ENCODE data around the gene ZNF672. TPM values are rescaled to one million over a fixed set of nuclear protein-coding genes. Genes with fewer than 3 reads are reported as not detected.
A peak's percentile ranks its signal among the peaks of the same experiment; 100 is the strongest.

Gene ZNF672
- total and polyA plus RNA-seq, 2 of the 13 experiments (the other 11 are each of a cell fraction or from before 2014, with no cell fraction given), result 17.2 to 22.9 TPM

- peak within 1 kb of the TSS; percentile 31 for H2AFZ ChIP-seq (ENCODE audit: low read length)
- under 1% methylated on average over 35 of the region's 62 CpGs for WGBS (ENCODE audit: low lambda C conversion rate)
- TF ChIP-seq REL (CRISPR knock-in tag; conservative IDR thresholded peaks at IDR 0.05), result no peak
- TF ChIP-seq ZFAT (CRISPR knock-in tag; conservative IDR thresholded peaks at IDR 0.05), result no peak
- no peak for TF ChIP-seq TBL1XR1 (IDR thresholded peaks at IDR 0.05; ENCODE audit: borderline replicate concordance, low read length, partially characterized antibody)
- TF ChIP-seq THRA (CRISPR knock-in tag; IDR thresholded peaks at IDR 0.05; ENCODE audit: borderline replicate concordance), result no peak; the same call in 1 of the 2 replicates
- no peak for TF ChIP-seq GLMP (CRISPR knock-in tag; IDR thresholded peaks at IDR 0.05; ENCODE audit: borderline replicate concordance)
- TF ChIP-seq ZXDC (CRISPR knock-in tag; IDR thresholded peaks at IDR 0.05), result 0 out of 2 replicates have a peak, but pooled peaks have one; percentile 25
- TF ChIP-seq TFAP4 (IDR thresholded peaks at IDR 0.05; ENCODE audit: borderline replicate concordance, low read depth), result no peak
- 0 out of 2 replicates have a peak, but pooled peaks have one; percentile 53 for TF ChIP-seq ZNF614 (CRISPR knock-in tag; IDR thresholded peaks at IDR 0.05; ENCODE audit: borderline replicate concordance)
- no peak for TF ChIP-seq ZNF670 (CRISPR knock-in tag; IDR thresholded peaks at IDR 0.05; ENCODE audit: borderline replicate concordance)
- no peak for TF ChIP-seq MED13 (CRISPR knock-in tag; IDR thresholded peaks at IDR 0.05)
- TF ChIP-seq ZBTB20 (CRISPR knock-in tag; IDR thresholded peaks at IDR 0.05; ENCODE audit: borderline replicate concordance, low read depth), result no peak
- no peak for TF ChIP-seq ZNF597 (CRISPR knock-in tag; IDR thresholded peaks at IDR 0.05)
These were observed 21.2 kb downstream of the ZNF672 start, which contains the start of gene ZNF692 for GRCh38 chr1:248858891-248859889. TSS of gene ZNF692 (minus strand) at chr1:248859085. CDS start at chr1:248858309, 776 bp downstream.

More at GRCh38 chr1:248858891-248859889, 21.2 kb downstream of the ZNF672 start, which contains the start of gene ZNF692:
- H3K79me2 ChIP-seq (ENCODE audit: insufficient read depth, low read length), result peaks cover 18% of the 10 kb centered on the region
- peak within 1 kb of the TSS; percentile 99 for H3K4me2 ChIP-seq (ENCODE audit: low read depth, low read length)
- DNase-seq (ENCODE audit: low spot score) (peak; percentile 93), FAIRE-seq (peak; percentile 60), ATAC-seq (peak; percentile 77)
- no peaks in the 10 kb centered on the region; a peak in 1 of 5 replicates for H3K27me3 ChIP-seq (ENCODE audit: control insufficient read depth in 1 of 2, insufficient read depth in 2 of 2, low read length in 2 of 2)
- H3K9me3 ChIP-seq (ENCODE audit: low read length), result no peaks in the 10 kb centered on the region
- CTCF ChIA-PET (ENCODE audit: low intra/inter-chr PET ratio, low total read pairs), result interaction anchor here (0.7 kb wide), 1 partner anchor 14 kb away, joined by 3 read pairs; no protein-coding TSS in a partner anchor
- H3K4me3 ChIP-seq (replicated peaks in 1 of 3; ENCODE audit: insufficient read depth in 1 of 3, low read depth in 2 of 3, low read length in 3 of 3), result peak within 1 kb of the TSS; percentile 62 to 87 (median 83)
- no peaks in the 10 kb centered on the region for H4K20me1 ChIP-seq (ENCODE audit: insufficient read depth, low read length)
- BruUV-seq (replicated peaks), result TSS peak; percentile 75
- H3K36me3 ChIP-seq (replicated peaks in 1 of 2; ENCODE audit: control insufficient read depth in 1 of 2, insufficient read depth in 2 of 2, low read length in 2 of 2), result peaks cover 3 to 22% of the 10 kb centered on the region in 2 experiments; a peak in 4 of 5 replicates
- POLR2A ChIA-PET, result interaction anchor here (0.6 to 3.5 kb wide), 10 partner anchors 10 to 108 kb away, joined by 3 to 83 read pairs (median 3); partner anchors contain the start of genes PGBD2, SH3BP5L and ZNF672
- in situ Hi-C loops (cut with HindIII; ENCODE audit: extremely low pct_ligation_motif_present, low pct_unique_long_range_greater_than_20kb), result no loop called here
- peaks cover 51% of the 10 kb centered on the region for H3K4me1 ChIP-seq (ENCODE audit: insufficient read depth, low read length)
- peak within 1 kb of the TSS; percentile 79 for H3K27ac ChIP-seq (ENCODE audit: extremely low read length, insufficient read depth, low read length)
- H3K9ac ChIP-seq (ENCODE audit: insufficient read depth, low read depth, low read length), result peak within 1 kb of the TSS; percentile 87
- intact Hi-C loops (cut with micrococcal nuclease; ENCODE audit: unreplicated experiment), result loop anchor here (1.0 to 2.0 kb wide), 3 partner anchors 14 to 48 kb away; partner anchors contain the start of genes PGBD2 and ZNF672

Data from HepG2 (cell line).